ENCODE measurements around the gene STAM. TPM values are rescaled to one million over a fixed set of nuclear protein-coding genes. Genes with fewer than 3 reads are reported as not detected.

Gene STAM
- polyA plus RNA-seq, 1 donor (not counting 4 experiments of a cell fraction or from before 2014, with no cell fraction given): 34.1 TPM

DNA sequence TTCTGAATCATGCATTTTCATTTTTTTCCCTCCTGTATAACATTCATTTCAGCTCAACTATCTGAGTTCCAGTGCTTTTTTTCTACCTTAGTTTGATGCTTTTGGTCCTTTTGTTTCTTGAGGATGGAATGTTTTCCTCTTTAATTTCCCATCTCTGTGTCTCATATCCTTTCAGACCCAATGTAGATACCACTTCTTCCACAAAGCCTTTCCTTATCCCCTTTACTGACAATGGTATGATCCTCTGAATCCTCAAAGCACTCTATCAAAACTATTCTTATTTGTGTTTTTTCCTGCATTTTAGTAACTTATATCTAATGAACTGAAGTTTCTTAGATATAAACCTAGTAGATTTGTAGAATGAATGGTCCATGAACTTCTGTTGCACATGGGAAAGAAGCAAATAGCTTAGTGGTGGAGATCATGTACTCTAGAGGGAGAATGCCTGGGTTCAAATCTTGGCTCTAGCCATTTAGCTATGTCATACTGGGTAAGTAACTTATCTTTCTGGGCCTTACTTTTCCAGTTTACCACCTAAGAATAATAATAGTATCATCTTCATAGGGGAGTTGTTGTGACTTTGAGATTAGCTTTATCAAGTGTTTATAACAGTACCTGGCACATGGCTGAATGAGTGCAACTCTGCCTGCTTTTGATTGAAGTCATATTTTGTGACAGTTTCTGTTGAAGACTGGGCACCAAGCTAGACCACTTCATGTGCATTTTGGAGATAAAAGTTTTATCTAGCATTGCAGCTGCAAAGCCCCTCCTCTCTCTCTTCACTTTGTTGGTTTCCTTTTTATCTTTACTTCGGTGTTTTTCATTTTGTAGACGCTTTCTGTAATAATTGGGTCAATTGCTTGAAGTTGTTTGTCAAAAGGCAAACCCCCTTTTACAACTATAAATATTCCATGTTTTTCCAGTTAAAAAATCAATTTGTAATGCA, 18.5 kb downstream of the STAM start:
- H3K4me2 ChIP-seq (ENCODE audit: control insufficient read depth, extremely low read depth, insufficient read depth, low read depth, low read length): no peak overlapping the region
- H3K9me3 ChIP-seq (ENCODE audit: control insufficient read depth, low read depth, low read length): no peaks in the 10 kb centered on the region
- no peaks in the 10 kb centered on the region for H3K27me3 ChIP-seq (ENCODE audit: control insufficient read depth, extremely low read depth, insufficient read depth, low read length)
- FAIRE-seq: peak; percentile 5
- dilution Hi-C loops (cut with MboI; ENCODE audit: extremely low pct_ligation_motif_present, low sequenced_read_pairs): no loop called here
- peaks cover 79% of the 10 kb centered on the region for H3K79me2 ChIP-seq (ENCODE audit: control insufficient read depth, insufficient read depth, low read length)
- DNase-seq (ENCODE audit: low read depth, low spot score): no peak
- peaks cover 13% of the 10 kb centered on the region for H3K4me1 ChIP-seq (ENCODE audit: control insufficient read depth, extremely low read depth, insufficient read depth, low read length)
- TF ChIP-seq, protein P1, sequence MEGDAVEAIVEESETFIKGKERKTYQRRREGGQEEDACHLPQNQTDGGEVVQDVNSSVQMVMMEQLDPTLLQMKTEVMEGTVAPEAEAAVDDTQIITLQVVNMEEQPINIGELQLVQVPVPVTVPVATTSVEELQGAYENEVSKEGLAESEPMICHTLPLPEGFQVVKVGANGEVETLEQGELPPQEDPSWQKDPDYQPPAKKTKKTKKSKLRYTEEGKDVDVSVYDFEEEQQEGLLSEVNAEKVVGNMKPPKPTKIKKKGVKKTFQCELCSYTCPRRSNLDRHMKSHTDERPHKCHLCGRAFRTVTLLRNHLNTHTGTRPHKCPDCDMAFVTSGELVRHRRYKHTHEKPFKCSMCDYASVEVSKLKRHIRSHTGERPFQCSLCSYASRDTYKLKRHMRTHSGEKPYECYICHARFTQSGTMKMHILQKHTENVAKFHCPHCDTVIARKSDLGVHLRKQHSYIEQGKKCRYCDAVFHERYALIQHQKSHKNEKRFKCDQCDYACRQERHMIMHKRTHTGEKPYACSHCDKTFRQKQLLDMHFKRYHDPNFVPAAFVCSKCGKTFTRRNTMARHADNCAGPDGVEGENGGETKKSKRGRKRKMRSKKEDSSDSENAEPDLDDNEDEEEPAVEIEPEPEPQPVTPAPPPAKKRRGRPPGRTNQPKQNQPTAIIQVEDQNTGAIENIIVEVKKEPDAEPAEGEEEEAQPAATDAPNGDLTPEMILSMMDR (optimal IDR thresholded peaks at IDR 0.05 in 1 of 3, IDR thresholded peaks at IDR 0.05 in 1 of 3, conservative IDR thresholded peaks at IDR 0.05 in 1 of 3; ENCODE audit: extremely low read depth in 1 of 3, insufficient read depth in 2 of 3, low read length in 3 of 3): no peak
- TF ChIP-seq EZH2 (IDR thresholded peaks at IDR 0.05; ENCODE audit: low read length): no peak
- no peak overlapping the region for H3K27ac ChIP-seq (ENCODE audit: control insufficient read depth, insufficient read depth, low read length)
- H3K9ac ChIP-seq (ENCODE audit: control insufficient read depth, extremely low read depth, insufficient read depth, low read length): no peak overlapping the region
- H4K20me1 ChIP-seq (ENCODE audit: control insufficient read depth, extremely low read depth, insufficient read depth, low read length): no peaks in the 10 kb centered on the region
- H3K9me1 ChIP-seq (ENCODE audit: control insufficient read depth, extremely low read depth, insufficient read depth, low read length): no peaks in the 10 kb centered on the region
- H2AFZ ChIP-seq (ENCODE audit: control insufficient read depth, low read length): no peak overlapping the region
- H3K4me3 ChIP-seq (ENCODE audit: control insufficient read depth in 2 of 3, extremely low read depth in 1 of 3, insufficient read depth in 2 of 3, low read depth in 1 of 3, low read length in 3 of 3): no peak overlapping the region
- H3K36me3 ChIP-seq (ENCODE audit: control insufficient read depth in 2 of 2, extremely low read depth in 1 of 2, insufficient read depth in 2 of 2, low read length in 2 of 2): peaks cover 1 to 9% of the 10 kb centered on the region in 2 experiments

DNA sequence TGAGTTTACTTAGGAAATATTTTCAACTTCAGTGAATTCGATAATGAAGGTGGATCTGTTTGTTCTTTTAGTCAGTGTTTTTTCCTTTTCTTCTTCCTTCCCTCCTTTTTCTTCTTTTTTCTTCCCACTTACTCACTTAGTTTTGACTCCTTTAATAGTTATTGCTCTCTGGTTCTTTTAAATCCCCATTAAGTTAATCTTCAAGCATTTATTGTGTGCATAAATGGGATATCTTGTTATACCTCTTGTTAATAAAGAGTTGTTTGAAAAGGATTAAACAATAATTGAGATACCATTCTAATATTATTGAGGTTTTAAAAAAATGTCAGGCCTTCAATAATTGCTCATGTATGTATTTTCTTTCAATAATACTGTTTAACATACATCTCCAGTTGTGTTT, 19.5 kb downstream of the STAM start:
- H3K4me1 ChIP-seq (ENCODE audit: control insufficient read depth, extremely low read depth, insufficient read depth, low read length): peaks cover 13% of the 10 kb centered on the region
- no peaks in the 10 kb centered on the region for H3K9me3 ChIP-seq (ENCODE audit: control insufficient read depth, low read depth, low read length)
- no peaks in the 10 kb centered on the region for H3K27me3 ChIP-seq (ENCODE audit: control insufficient read depth, extremely low read depth, insufficient read depth, low read length)
- H2AFZ ChIP-seq (ENCODE audit: control insufficient read depth, low read length): no peak overlapping the region
- H4K20me1 ChIP-seq (ENCODE audit: control insufficient read depth, extremely low read depth, insufficient read depth, low read length): no peaks in the 10 kb centered on the region
- no peaks in the 10 kb centered on the region for H3K9me1 ChIP-seq (ENCODE audit: control insufficient read depth, extremely low read depth, insufficient read depth, low read length)
- dilution Hi-C loops (cut with MboI; ENCODE audit: extremely low pct_ligation_motif_present, low sequenced_read_pairs): no loop called here
- no peak overlapping the region for H3K9ac ChIP-seq (ENCODE audit: control insufficient read depth, extremely low read depth, insufficient read depth, low read length)
- no peak for TF ChIP-seq EZH2 (IDR thresholded peaks at IDR 0.05; ENCODE audit: low read length)
- TF ChIP-seq, protein P1 (optimal IDR thresholded peaks at IDR 0.05 in 1 of 3, IDR thresholded peaks at IDR 0.05 in 1 of 3, conservative IDR thresholded peaks at IDR 0.05 in 1 of 3; ENCODE audit: extremely low read depth in 1 of 3, insufficient read depth in 2 of 3, low read length in 3 of 3): no peak
- DNase-seq (ENCODE audit: low read depth, low spot score) (no peak), FAIRE-seq (no peak)
- no peak overlapping the region for H3K4me2 ChIP-seq (ENCODE audit: control insufficient read depth, extremely low read depth, insufficient read depth, low read depth, low read length)
- no peak overlapping the region for H3K4me3 ChIP-seq (ENCODE audit: control insufficient read depth in 2 of 3, extremely low read depth in 1 of 3, insufficient read depth in 2 of 3, low read depth in 1 of 3, low read length in 3 of 3)
- peaks cover 1 to 9% of the 10 kb centered on the region in 2 experiments for H3K36me3 ChIP-seq (ENCODE audit: control insufficient read depth in 2 of 2, extremely low read depth in 1 of 2, insufficient read depth in 2 of 2, low read length in 2 of 2)
- H3K27ac ChIP-seq (ENCODE audit: control insufficient read depth, insufficient read depth, low read length): no peak overlapping the region
- H3K79me2 ChIP-seq (ENCODE audit: control insufficient read depth, insufficient read depth, low read length): peaks cover 79% of the 10 kb centered on the region

Data from keratinocyte (primary cell).